Measurements from ENCODE around the gene ANKRD65.

GRCh38 chr1:1406101-1406820 lies 14.8 kb downstream of the ANKRD65 start:
- TF ChIP-seq CTCF (IDR thresholded peaks at IDR 0.05; ENCODE audit: extremely low read depth in 1 of 2, insufficient read depth in 1 of 2, low read depth in 1 of 2, low read length in 2 of 2), result no peak
- no peak for TF ChIP-seq POLR2AphosphoS5 (IDR thresholded peaks at IDR 0.05; ENCODE audit: insufficient read depth, low read depth, low read length)
- no peak for TF ChIP-seq JUN (IDR thresholded peaks at IDR 0.05; ENCODE audit: borderline replicate concordance, insufficient read depth, insufficient read length, low read depth)
- TF ChIP-seq POLR2A (IDR thresholded peaks at IDR 0.05; ENCODE audit: low read depth, low read length), result no peak
- TF ChIP-seq MAX (IDR thresholded peaks at IDR 0.05; ENCODE audit: insufficient read depth, insufficient read length), result no peak
- no peak for TF ChIP-seq EZH2 (IDR thresholded peaks at IDR 0.05; ENCODE audit: borderline replicate concordance, low read depth, low read length, severe bottlenecking)
